CD14-positive monocyte (primary cell): Measurements from ENCODE around the gene ACSS1. TPM values are rescaled to one million over a fixed set of nuclear protein-coding genes. Genes with fewer than 3 reads are reported as not detected.

ENCODE experiments used
- DNase-seq, 3 donors: peaks; one replicate each; pipeline ENCODE4 v3.0.0-alpha.2; 2011 to 2022
- H2AFZ ChIP-seq: 2 replicates; pipeline ENCODE4 v1.6.0; 2012; ENCODE audit warnings: mild to moderate bottlenecking, low read depth, low read length, inconsistent platforms; ENCODE audit not compliant: insufficient read depth, poor library complexity, severe bottlenecking
- H3K27ac ChIP-seq, 2 donors: 1 replicate in 1 of 2; 2 replicates in 1 of 2; pipeline ENCODE4 v1.5.1; 2012 to 2013; ENCODE audit warnings: low read length in 2 of 2, control low read depth in 1 of 2, inconsistent platforms in 1 of 2, low read depth in 1 of 2, mild to moderate bottlenecking in 1 of 2
- H3K27me3 ChIP-seq, 2 donors: one replicate each; pipeline versions ENCODE4 v1.6.0 to v1.6.1; 2011 to 2013; ENCODE audit warnings: low read length in 2 of 2; ENCODE audit not compliant: control insufficient read depth in 2 of 2, insufficient read depth in 2 of 2
- H3K36me3 ChIP-seq, 2 donors: replicated peaks in 1 of 2; 1 replicate in 1 of 2; 2 replicates in 1 of 2; pipeline versions ENCODE4 v1.5.1 to v1.6.1; 2012 to 2013; ENCODE audit warnings: low read length in 2 of 2, control low read depth in 1 of 2, inconsistent platforms in 1 of 2, mild to moderate bottlenecking in 1 of 2; ENCODE audit not compliant: insufficient read depth in 2 of 2, control insufficient read depth in 1 of 2
- H3K4me1 ChIP-seq, 2 donors: 1 replicate in 1 of 2; 2 replicates in 1 of 2; pipeline versions ENCODE4 v1.5.1 to v1.6.1; 2012 to 2013; ENCODE audit warnings: low read length in 2 of 2, control low read depth in 1 of 2, inconsistent platforms in 1 of 2, mild to moderate bottlenecking in 1 of 2, moderate library complexity in 1 of 2; ENCODE audit not compliant: insufficient read depth in 2 of 2, control insufficient read depth in 1 of 2
- H3K4me2 ChIP-seq: replicated peaks from 2 replicates; pipeline ENCODE3; 2012; ENCODE audit warnings: low read length, moderate library complexity, mild to moderate bottlenecking; ENCODE audit not compliant: poor library complexity, severe bottlenecking; ENCODE audit errors: extremely low read depth
- H3K4me3 ChIP-seq, 3 experiments: fragments of 200-600 bp in 1 of 3; sonication (generic) in 1 of 3; replicated peaks in 1 of 3; 1 replicate in 2 of 3; 2 replicates in 1 of 3; pipeline ENCODE4 v1.5.1; 2011 to 2013; ENCODE audit warnings: low read length in 3 of 3, mild to moderate bottlenecking in 3 of 3, control low read depth in 2 of 3, low read depth in 2 of 3, inconsistent platforms in 1 of 3, moderate library complexity in 1 of 3
- H3K79me2 ChIP-seq: 2 replicates; pipeline ENCODE4 v1.6.0; 2012; ENCODE audit warnings: mild to moderate bottlenecking, control low read depth, inconsistent platforms, low read length, moderate library complexity; ENCODE audit not compliant: insufficient read depth
- H3K9ac ChIP-seq: 2 replicates; pipeline ENCODE4 v1.6.0; 2017; ENCODE audit warnings: low read length, mild to moderate bottlenecking; ENCODE audit not compliant: insufficient read depth, poor library complexity, severe bottlenecking
- H3K9me3 ChIP-seq, 2 donors: replicated peaks in 1 of 2; 1 replicate in 1 of 2; 2 replicates in 1 of 2; pipeline versions ENCODE4 v1.5.1 to v1.6.1; 2012 to 2013; ENCODE audit warnings: low read length in 2 of 2, control low read depth in 1 of 2; ENCODE audit not compliant: control insufficient read depth in 1 of 2, insufficient read depth in 1 of 2
- H4K20me1 ChIP-seq: 2 replicates; pipeline ENCODE4 v1.6.0; 2012; ENCODE audit warnings: mild to moderate bottlenecking, low read length, control low read depth, moderate library complexity; ENCODE audit not compliant: insufficient read depth
- H3K27ac Mint-ChIP-seq, 7 donors: one replicate each; pipeline ENCODE4 v1.8.0; 2020; ENCODE audit warnings: mild to moderate bottlenecking in 7 of 7, mixed read lengths in 7 of 7, moderate library complexity in 6 of 7, inconsistent platforms in 2 of 7
- H3K27me3 Mint-ChIP-seq, 3 donors: one replicate each; pipeline ENCODE4 v1.8.0; 2021 to 2022; ENCODE audit warnings: low read depth in 3 of 3, mild to moderate bottlenecking in 3 of 3, mixed read lengths in 3 of 3, moderate library complexity in 3 of 3, inconsistent platforms in 1 of 3
- H3K36me3 Mint-ChIP-seq, 2 donors: one replicate each; pipeline ENCODE4 v1.8.0; 2020; ENCODE audit warnings: mixed read lengths in 2 of 2, inconsistent platforms in 1 of 2, mild to moderate bottlenecking in 1 of 2
- H3K4me1 Mint-ChIP-seq: one replicate; pipeline ENCODE4 v1.8.0; 2020; ENCODE audit warnings: mild to moderate bottlenecking, mixed read lengths
- H3K4me3 Mint-ChIP-seq, 2 donors: one replicate each; pipeline ENCODE4 v1.8.0; 2020; ENCODE audit warnings: mild to moderate bottlenecking in 2 of 2, mixed read lengths in 2 of 2, moderate library complexity in 1 of 2
- H3K9me3 Mint-ChIP-seq, 7 donors: one replicate each; pipeline ENCODE4 v1.8.0; 2020 to 2022; ENCODE audit warnings: mixed read lengths in 7 of 7, mild to moderate bottlenecking in 6 of 7, moderate library complexity in 6 of 7, inconsistent platforms in 2 of 7
- WGBS: methylation state at CpG from one replicate; pipeline ENCODE4 v1.1.5; 2013; ENCODE audit warnings: missing lambda C conversion rate; ENCODE audit not compliant: insufficient coverage; 5-methylcytosine and 5-hydroxymethylcytosine counted together
- intact Hi-C, 2 donors: fragments of 100-400 bp; cut with micrococcal nuclease; formaldehyde crosslinking; loops; one replicate each; pipeline versions ENCODE4 v1.15.0 to v1.15.1; 2023
- polyA plus RNA-seq, 3 donors: library from polyadenylated mRNA; depleted of rRNA in 1 of 3; unstranded in 2 of 3; stranded (reverse) in 1 of 3; fragments of 300-500 nt in 2 of 3; fragments of >200 nt in 1 of 3; fragmentation: Illumina TruSeq in 2 of 3; gene quantifications; 1 replicate in 2 of 3; 2 replicates in 1 of 3; pipeline ENCODE4 v1.2.3, GENCODE V29; 2012 to 2021
- TF ChIP-seq, protein P1 (sequence below): fragments of 200-600 bp; IDR thresholded peaks from one replicate; pipeline ENCODE4 v1.8.0; 2022; ENCODE audit warnings: antibody characterized with exemption, mild to moderate bottlenecking

The ACSS1 gene
- polyA plus RNA-seq, 3 donors, result 26.6 to 32.0 (median 27.6) TPM

DNA sequence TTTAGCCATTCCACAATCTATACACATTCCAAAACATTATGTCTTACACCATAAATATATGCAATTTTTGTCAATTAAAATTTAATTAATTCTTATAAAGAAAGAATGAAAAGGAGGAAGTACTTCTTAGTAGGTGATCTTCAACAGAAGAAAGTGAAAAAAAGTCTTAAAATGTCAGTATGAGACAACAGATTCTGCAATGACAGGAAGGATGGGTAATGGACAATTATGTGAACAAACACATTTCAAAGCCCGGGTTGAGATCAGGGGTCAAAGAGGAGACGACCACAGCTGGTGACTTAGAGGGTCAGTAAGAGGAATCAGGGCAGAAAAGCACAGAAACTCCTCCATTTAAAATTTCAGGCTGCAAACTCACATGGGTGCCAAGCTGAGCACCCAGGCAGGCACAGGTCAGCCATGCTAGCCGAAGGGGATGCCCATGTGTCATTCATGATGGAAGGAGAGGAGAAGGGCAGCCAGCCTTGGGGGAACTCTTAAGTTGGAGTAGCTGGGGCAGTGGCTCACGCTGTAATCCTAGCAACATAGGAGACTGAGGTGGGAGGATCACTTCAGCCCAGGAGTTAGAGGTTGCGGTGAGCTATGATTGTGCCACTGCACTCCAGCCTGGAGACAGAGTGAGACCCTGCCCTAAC, 13.0 kb upstream of the ACSS1 start:
- Histone ChIP-seq H4K20me1 (no peaks in the 10 kb centered on the region), H3K9ac (no peak overlapping the region), H3K27ac (no peak overlapping the region), H3K36me3 (no peaks in the 10 kb centered on the region), H3K4me1 (no peaks in the 10 kb centered on the region), H3K9me3 (no peaks in the 10 kb centered on the region), H3K79me2 (no peaks in the 10 kb centered on the region), H3K4me2 (no peak overlapping the region), H3K4me3 (no peak overlapping the region), H3K27me3 (peaks cover 21 to 44% of the 10 kb centered on the region in 2 donors), H2AFZ (no peak overlapping the region)
- 86% methylated on average over 1 of the region's 5 CpGs for WGBS
- Mint-ChIP-seq H3K27me3 (peaks cover 28 to 46% (median 30%) of the 10 kb centered on the region in 3 donors), H3K27ac (no peak overlapping the region), H3K4me3 (peak overlapping the region in 1 of 2 donors; percentile 49), H3K4me1 (peaks cover 2% of the 10 kb centered on the region), H3K9me3 (peaks cover 0 to 2% (median 0%) of the 10 kb centered on the region in 7 donors), H3K36me3 (no peaks in the 10 kb centered on the region)
- TF ChIP-seq, protein P1, sequence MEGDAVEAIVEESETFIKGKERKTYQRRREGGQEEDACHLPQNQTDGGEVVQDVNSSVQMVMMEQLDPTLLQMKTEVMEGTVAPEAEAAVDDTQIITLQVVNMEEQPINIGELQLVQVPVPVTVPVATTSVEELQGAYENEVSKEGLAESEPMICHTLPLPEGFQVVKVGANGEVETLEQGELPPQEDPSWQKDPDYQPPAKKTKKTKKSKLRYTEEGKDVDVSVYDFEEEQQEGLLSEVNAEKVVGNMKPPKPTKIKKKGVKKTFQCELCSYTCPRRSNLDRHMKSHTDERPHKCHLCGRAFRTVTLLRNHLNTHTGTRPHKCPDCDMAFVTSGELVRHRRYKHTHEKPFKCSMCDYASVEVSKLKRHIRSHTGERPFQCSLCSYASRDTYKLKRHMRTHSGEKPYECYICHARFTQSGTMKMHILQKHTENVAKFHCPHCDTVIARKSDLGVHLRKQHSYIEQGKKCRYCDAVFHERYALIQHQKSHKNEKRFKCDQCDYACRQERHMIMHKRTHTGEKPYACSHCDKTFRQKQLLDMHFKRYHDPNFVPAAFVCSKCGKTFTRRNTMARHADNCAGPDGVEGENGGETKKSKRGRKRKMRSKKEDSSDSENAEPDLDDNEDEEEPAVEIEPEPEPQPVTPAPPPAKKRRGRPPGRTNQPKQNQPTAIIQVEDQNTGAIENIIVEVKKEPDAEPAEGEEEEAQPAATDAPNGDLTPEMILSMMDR, result no peak
- no peak for DNase-seq
- intact Hi-C loops, result no loop called here

DNA sequence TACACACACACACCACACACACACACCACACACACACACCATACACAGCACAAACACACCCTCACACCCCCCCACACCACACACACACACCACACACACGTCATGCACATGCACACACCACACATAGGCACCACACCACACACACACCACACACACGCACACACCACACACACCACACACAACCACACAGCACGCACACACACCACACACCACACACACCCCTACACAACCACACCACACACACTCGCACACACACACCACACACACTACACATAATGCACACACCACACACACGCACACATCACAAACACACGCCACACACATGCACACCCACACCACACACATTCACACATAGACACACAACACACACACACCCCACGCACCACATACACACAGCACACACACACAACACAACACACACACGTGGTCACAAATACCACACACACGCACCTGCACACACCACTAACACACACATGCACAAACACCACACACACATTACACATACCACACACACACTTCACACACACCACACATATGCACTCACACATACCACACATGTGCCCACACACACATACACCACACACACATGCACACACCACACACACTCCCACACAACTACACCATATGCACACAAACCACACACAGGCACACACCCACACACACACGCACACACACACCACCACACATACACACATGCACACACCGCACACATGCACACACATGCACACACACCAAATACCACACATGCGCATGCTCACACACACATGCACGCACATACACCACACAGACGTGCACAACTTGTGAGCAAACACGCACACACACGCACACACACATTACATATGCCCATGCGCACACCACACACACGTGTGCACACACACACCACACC, 9.4 kb upstream of the ACSS1 start:
- intact Hi-C loops, result loop anchor here in 1 of 2 donors (10.0 kb wide), 1 partner anchor 127 kb away; the partner anchor contains the start of gene ENTPD6
- Mint-ChIP-seq H3K9me3 (peaks cover 0 to 2% (median 0%) of the 10 kb centered on the region in 7 donors), H3K36me3 (no peaks in the 10 kb centered on the region), H3K4me3 (no peak overlapping the region), H3K27ac (no peak overlapping the region), H3K27me3 (peaks cover 21 to 27% (median 24%) of the 10 kb centered on the region in 3 donors), H3K4me1 (peaks cover 4% of the 10 kb centered on the region)
- Histone ChIP-seq H2AFZ (no peak overlapping the region), H3K79me2 (no peaks in the 10 kb centered on the region), H4K20me1 (no peaks in the 10 kb centered on the region), H3K27me3 (peaks cover 11 to 30% of the 10 kb centered on the region in 2 donors), H3K36me3 (no peaks in the 10 kb centered on the region), H3K4me3 (no peak overlapping the region), H3K4me1 (no peaks in the 10 kb centered on the region), H3K9me3 (no peaks in the 10 kb centered on the region), H3K9ac (no peak overlapping the region), H3K4me2 (no peak overlapping the region), H3K27ac (no peak overlapping the region)
- 98% methylated on average over 15 of the region's 18 CpGs for WGBS
- TF ChIP-seq, protein P1, result no peak
- no peak for DNase-seq
